Kidney epithelial cell (primary cell): ENCODE measurements around the gene SOX5. TPM values are rescaled to one million over a fixed set of nuclear protein-coding genes. Genes with fewer than 3 reads are reported as not detected.

Source experiments
- DNase-seq: peaks from one replicate; pipeline ENCODE4 v3.0.0-alpha.2; 2010; ENCODE audit warnings: low read depth
- H3K27me3 ChIP-seq: 2 replicates; pipeline ENCODE4 v1.6.0; 2011; ENCODE audit warnings: low read length; ENCODE audit not compliant: control insufficient read depth, insufficient read depth
- H3K36me3 ChIP-seq: 2 replicates; pipeline ENCODE4 v1.5.1; 2011; ENCODE audit warnings: low read length; ENCODE audit not compliant: control insufficient read depth, insufficient read depth
- H3K4me3 ChIP-seq: 2 replicates; pipeline ENCODE4 v1.5.1; 2011; ENCODE audit warnings: low read depth, mild to moderate bottlenecking, control low read depth, low read length
- CTCF ChIP-seq: IDR thresholded peaks from 2 replicates; pipeline ENCODE4 v1.5.1; 2011; ENCODE audit warnings: mild to moderate bottlenecking, moderate library complexity, low read length, control low read depth, inconsistent platforms; ENCODE audit not compliant: insufficient read depth, poor library complexity, severe bottlenecking
- total RNA-seq: library from RNA; depleted of rRNA; stranded (reverse); fragments of >200 nt; gene quantifications from 2 replicates; pipeline ENCODE4 v1.2.3, GENCODE V29; 2015

Gene SOX5
- total RNA-seq, 1 donor from 2014 or later: 1.0 TPM

GRCh38 chr12:23555180-23555824 lies 394.2 kb downstream of the SOX5 start:
- no peak for TF ChIP-seq CTCF
- no peaks in the 10 kb centered on the region for H3K36me3 ChIP-seq
- DNase-seq: no peak
- H3K27me3 ChIP-seq: no peaks in the 10 kb centered on the region
- no peak overlapping the region for H3K4me3 ChIP-seq

- Histone ChIP-seq H3K4me3 (no peak overlapping the region), H3K27me3 (no peaks in the 10 kb centered on the region), H3K36me3 (no peaks in the 10 kb centered on the region)
- no peak for TF ChIP-seq CTCF
- DNase-seq: no peak
Measured at GRCh38 chr12:23552417-23552816, 397.1 kb downstream of the SOX5 start.

- TF ChIP-seq CTCF: no peak
- no peak for DNase-seq
- H3K4me3 ChIP-seq: no peak overlapping the region
- H3K27me3 ChIP-seq: no peaks in the 10 kb centered on the region
- H3K36me3 ChIP-seq: no peaks in the 10 kb centered on the region
Measured at GRCh38 chr12:23550753-23551152, 398.7 kb downstream of the SOX5 start.

- H3K36me3 ChIP-seq: no peaks in the 10 kb centered on the region
- TF ChIP-seq CTCF: no peak
Measured at GRCh38 chr12:23548742-23549141, 400.7 kb downstream of the SOX5 start.

GRCh38 chr12:23546756-23547155 lies 402.7 kb downstream of the SOX5 start:
- DNase-seq: no peak
- H3K27me3 ChIP-seq: no peaks in the 10 kb centered on the region
- no peak overlapping the region for H3K4me3 ChIP-seq
- no peak for TF ChIP-seq CTCF
- no peaks in the 10 kb centered on the region for H3K36me3 ChIP-seq

More at GRCh38 chr12:23548742-23549141, 400.7 kb downstream of the SOX5 start:
- Histone ChIP-seq H3K4me3 (no peak overlapping the region), H3K27me3 (no peaks in the 10 kb centered on the region)
- no peak for DNase-seq

- TF ChIP-seq CTCF: no peak
- Histone ChIP-seq H3K4me3 (no peak overlapping the region), H3K36me3 (no peaks in the 10 kb centered on the region), H3K27me3 (no peaks in the 10 kb centered on the region)
- DNase-seq: no peak
Measured at GRCh38 chr12:23543767-23544166, 405.7 kb downstream of the SOX5 start.
